HT1080 (cell line): Measurements from ENCODE around the gene CLASP2. TPM values are rescaled to one million over a fixed set of nuclear protein-coding genes. Genes with fewer than 3 reads are reported as not detected.
"Not testable (repeated sequence)": the region's sequence is repeated elsewhere in the genome, so short reads cannot be mapped to it uniquely, and the experiment has no call there.

Experiments used
- DNase-seq: peaks from one replicate; pipeline ENCODE4 v3.0.0-alpha.2; 2015; ENCODE audit warnings: low read depth
- small RNA-seq: library from RNA; depleted of rRNA; stranded (forward); fragments of <200 nt; gene quantifications from one replicate; pipeline ENCODE3, GENCODE V24; 2014
- total RNA-seq: library from RNA; depleted of rRNA; stranded (reverse); fragments of >200 nt; shearing (Covaris generic); gene quantifications from 2 replicates; pipeline ENCODE4 v1.2.3, GENCODE V29; 2014; rRNA removed

The CLASP2 gene
- total RNA-seq, 1 experiment from 2014 or later = 74.2 TPM

- DNase-seq = no peak
Measured at GRCh38 chr3:33458446-33458845, 259.6 kb downstream of the CLASP2 start.

DNA sequence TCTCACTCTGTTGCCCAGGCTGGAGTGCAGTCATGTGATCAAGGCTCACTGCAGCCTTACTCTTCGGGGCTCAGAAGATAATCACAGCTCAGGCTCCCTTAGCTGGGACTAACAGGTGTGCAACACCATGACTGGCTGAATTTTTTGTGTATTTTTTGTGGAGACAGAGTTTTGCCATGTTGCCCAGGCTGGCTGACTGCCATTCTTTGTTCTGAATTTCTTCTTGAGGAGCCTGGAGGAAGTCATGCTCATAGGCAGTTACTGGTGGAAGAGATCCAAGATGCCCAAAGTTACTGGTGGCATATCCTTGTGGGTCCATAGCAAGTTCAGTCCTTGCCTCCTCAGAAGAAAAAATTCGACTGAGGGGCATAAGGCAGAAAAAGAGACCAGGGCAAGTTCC lies 261.3 kb downstream of the CLASP2 start:
- DNase-seq = no peak

DNA sequence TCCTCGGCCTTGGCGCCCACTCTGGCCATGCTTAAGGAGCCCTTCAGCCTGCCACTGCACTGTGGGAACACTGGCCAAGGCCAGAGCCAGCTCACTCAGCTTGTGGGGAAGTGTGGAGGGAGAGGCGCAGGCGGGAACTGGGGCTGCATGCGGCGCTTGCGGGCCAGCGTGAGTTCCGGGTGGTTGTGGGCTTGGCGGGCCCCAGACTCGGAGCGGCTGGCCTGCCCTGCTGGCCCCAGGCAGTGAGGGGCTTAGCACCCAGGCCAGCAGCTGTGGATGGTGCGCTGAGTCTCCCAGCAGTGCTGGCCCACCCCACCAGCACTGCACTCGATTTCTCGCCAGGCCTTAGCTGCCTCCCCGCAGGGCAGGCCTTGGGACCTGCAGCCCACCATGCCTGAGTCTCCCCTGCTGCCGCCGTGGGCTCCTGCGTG lies 264.7 kb downstream of the CLASP2 start:
- DNase-seq = no peak

DNA sequence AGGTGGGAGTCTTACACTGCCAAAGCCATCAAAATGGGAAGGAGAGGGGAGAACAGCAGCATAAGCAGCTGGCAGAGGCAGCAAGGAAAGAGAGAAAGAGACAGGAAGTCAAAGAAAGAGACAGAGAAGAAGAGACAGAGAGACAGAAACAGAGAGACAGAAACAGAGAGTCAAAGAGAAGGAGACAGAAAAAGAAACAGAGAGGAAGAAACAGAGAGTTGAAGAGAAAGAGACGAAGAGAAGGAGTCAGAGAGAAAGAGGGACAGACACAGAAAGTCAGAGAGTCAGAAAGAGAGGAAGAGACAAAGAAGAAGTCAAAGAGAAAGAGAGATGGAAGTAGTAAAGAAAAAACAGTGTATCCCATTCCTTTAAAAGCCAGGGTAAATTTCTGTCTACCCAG lies 266.1 kb downstream of the CLASP2 start:
- not testable (repeated sequence) for DNase-seq

- no peak for DNase-seq
Measured at GRCh38 chr3:33447958-33448357, 270.1 kb downstream of the CLASP2 start.

DNA sequence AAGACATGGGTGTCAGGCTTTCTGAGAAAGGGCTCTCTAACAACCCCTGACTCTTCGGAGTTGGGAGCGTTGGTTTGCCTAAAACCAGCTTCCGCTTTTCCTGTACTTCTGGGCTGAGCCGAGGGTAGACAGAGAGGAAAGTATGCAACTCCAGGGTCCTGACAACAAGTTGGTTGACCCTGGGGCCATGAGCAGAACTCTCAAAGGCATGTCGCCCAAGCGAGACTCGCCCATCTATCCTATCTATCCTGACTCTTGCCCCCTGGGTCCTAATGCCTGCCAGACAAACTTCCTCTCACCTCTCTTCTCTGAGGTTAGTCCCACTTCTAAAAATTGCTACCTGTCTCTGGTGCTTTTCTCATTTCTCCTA lies 270.8 kb downstream of the CLASP2 start:
- not testable (repeated sequence) for DNase-seq

Small RNA genes lying within 50 kb of the gene (small RNA-seq; reads per million reads assigned to genes)
- not detected for gene COX6CP10
- not detected for gene RNA5SP128

Other genes with a start within 250 kb of the CLASP2 start
- 71.5 and 109 TPM in 2 replicates for gene PDCD6IP, start 80.4 kb upstream of the CLASP2 start, total RNA-seq